Esophagus (tissue), 2 donors: ENCODE measurements around the gene NSF. TPM values are rescaled to one million over a fixed set of nuclear protein-coding genes. Genes with fewer than 3 reads are reported as not detected.
A peak's percentile ranks its signal among the peaks of the same experiment; 100 is the strongest.

Experiments used
- H3K27ac ChIP-seq, 2 donors: one replicate each; pipeline ENCODE4 v1.5.1; 2013; ENCODE audit warnings: low read depth in 2 of 2, mild to moderate bottlenecking in 2 of 2, inconsistent platforms in 1 of 2, low read length in 1 of 2, moderate library complexity in 1 of 2
- H3K27me3 ChIP-seq, 2 donors: one replicate each; pipeline ENCODE4 v1.6.1; 2013; ENCODE audit warnings: low read length in 2 of 2, control low read depth in 1 of 2, mild to moderate bottlenecking in 1 of 2; ENCODE audit not compliant: insufficient read depth in 2 of 2, control insufficient read depth in 1 of 2
- H3K36me3 ChIP-seq, 2 donors: one replicate each; pipeline ENCODE4 v1.6.1; 2013; ENCODE audit warnings: low read length in 1 of 2; ENCODE audit not compliant: control insufficient read depth in 2 of 2, insufficient read depth in 2 of 2
- H3K4me1 ChIP-seq, 2 donors: one replicate each; pipeline ENCODE4 v1.6.1; 2013; ENCODE audit warnings: low read length in 1 of 2; ENCODE audit not compliant: control insufficient read depth in 2 of 2, insufficient read depth in 2 of 2
- H3K4me3 ChIP-seq, 2 donors: one replicate each; pipeline ENCODE4 v1.5.1; 2013; ENCODE audit warnings: low read length in 2 of 2, mild to moderate bottlenecking in 2 of 2, low read depth in 1 of 2, moderate library complexity in 1 of 2
- H3K9me3 ChIP-seq, 2 donors: one replicate each; pipeline ENCODE4 v1.6.1; 2013; ENCODE audit warnings: mild to moderate bottlenecking in 2 of 2, low read depth in 1 of 2, low read length in 1 of 2, moderate library complexity in 1 of 2; ENCODE audit not compliant: control insufficient read depth in 2 of 2, insufficient read depth in 1 of 2
- WGBS, 2 donors: extraction: QIAGEN DNeasy Blood & Tissue Kit; methylation state at CpG; one replicate each; pipeline ENCODE4 v1.1.7; 2013; 5-methylcytosine and 5-hydroxymethylcytosine counted together
- polyA plus RNA-seq, 2 donors: library from polyadenylated mRNA; stranded (reverse); fragments of 200-250 nt; gene quantifications; one replicate each; pipeline ENCODE4 v1.2.3, GENCODE V29; 2013
- donor health status: healthy with polysubstance abuse.
- donor health status: Bipolar disorder and iron deficiency.

NSF gene
- polyA plus RNA-seq, 2 donors, result 9.0 to 16.4 TPM

GRCh38 chr17:46739982-46740381 is 149.5 kb downstream of the NSF start:
- Histone ChIP-seq H3K36me3 (peaks cover 0 to 4% of the 10 kb centered on the region in 2 donors), H3K4me1 (peaks cover 0 to 3% of the 10 kb centered on the region in 2 donors), H3K27me3 (no peaks in the 10 kb centered on the region), H3K27ac (no peak overlapping the region), H3K9me3 (no peaks in the 10 kb centered on the region), H3K4me3 (no peak overlapping the region)

DNA sequence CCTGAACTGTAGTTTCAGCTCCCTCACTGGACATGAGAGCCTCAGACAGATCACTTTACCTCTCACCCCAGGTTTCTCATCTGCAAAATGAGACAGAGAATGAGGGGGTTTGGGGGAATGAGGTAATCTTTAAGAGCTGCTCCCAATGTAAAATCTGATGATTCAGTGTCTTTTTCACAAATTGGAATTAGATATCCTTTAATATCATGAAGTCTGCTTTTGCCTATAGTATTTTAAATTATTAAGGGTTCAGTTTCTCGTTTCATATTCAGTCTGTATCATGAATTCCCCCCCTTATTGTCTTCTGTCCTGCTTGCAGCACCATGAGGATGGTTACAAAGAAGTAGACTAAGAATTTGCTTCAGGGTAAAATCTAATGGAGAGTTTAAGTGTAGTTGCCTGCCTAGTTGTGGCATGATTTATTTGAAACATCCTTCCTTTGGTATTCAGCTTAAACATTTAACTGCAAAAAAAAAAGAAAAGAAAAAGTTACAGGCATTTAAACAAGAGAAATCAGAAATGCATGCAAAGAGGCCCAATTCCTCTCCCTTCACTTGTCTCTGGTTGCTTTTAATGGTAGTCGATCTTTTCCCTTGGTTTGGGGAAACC is 150.8 kb downstream of the NSF start:
- H3K36me3 ChIP-seq, result peaks cover 0 to 4% of the 10 kb centered on the region in 2 donors
- H3K4me3 ChIP-seq, result no peak overlapping the region
- no peaks in the 10 kb centered on the region for H3K9me3 ChIP-seq
- H3K4me1 ChIP-seq, result peaks cover 0 to 3% of the 10 kb centered on the region in 2 donors
- WGBS, 2 donors, result 76 to 80% methylated on average over 2 of the region's 2 CpGs
- no peak overlapping the region for H3K27ac ChIP-seq
- no peaks in the 10 kb centered on the region for H3K27me3 ChIP-seq

GRCh38 chr17:46742565-46743270 is 152.2 kb downstream of the NSF start:
- Histone ChIP-seq H3K27me3 (no peaks in the 10 kb centered on the region), H3K4me1 (peaks cover 0 to 3% of the 10 kb centered on the region in 2 donors), H3K27ac (peak overlapping the region in 1 of 2 donors; percentile 57), H3K9me3 (no peaks in the 10 kb centered on the region), H3K4me3 (no peak overlapping the region), H3K36me3 (peaks cover 0 to 4% of the 10 kb centered on the region in 2 donors)
- 69 to 74% methylated on average over 7 of the region's 7 CpGs for WGBS, 2 donors

GRCh38 chr17:46744441-46744840 is 154.0 kb downstream of the NSF start:
- Histone ChIP-seq H3K9me3 (no peaks in the 10 kb centered on the region), H3K27ac (no peak overlapping the region), H3K36me3 (peaks cover 0 to 4% of the 10 kb centered on the region in 2 donors), H3K4me3 (no peak overlapping the region), H3K27me3 (no peaks in the 10 kb centered on the region), H3K4me1 (peaks cover 0 to 3% of the 10 kb centered on the region in 2 donors)
- 82 to 83% methylated on average over 1 of the region's 1 CpG for whole genome bisulfite sequencing, 2 donors

GRCh38 chr17:46745376-46745775 is 154.9 kb downstream of the NSF start:
- Histone ChIP-seq H3K4me3 (no peak overlapping the region), H3K4me1 (peaks cover 0 to 3% of the 10 kb centered on the region in 2 donors), H3K27ac (no peak overlapping the region), H3K36me3 (peaks cover 2 to 4% of the 10 kb centered on the region in 2 donors), H3K27me3 (no peaks in the 10 kb centered on the region), H3K9me3 (no peaks in the 10 kb centered on the region)
- WGBS, 2 donors, result 90% methylated on average over 3 of the region's 3 CpGs

GRCh38 chr17:46751425-46751824 is 161.0 kb downstream of the NSF start:
- H3K27ac ChIP-seq, result no peak overlapping the region
- H3K36me3 ChIP-seq, result peaks cover 7 to 15% of the 10 kb centered on the region in 2 donors
- H3K4me1 ChIP-seq, result no peaks in the 10 kb centered on the region
- no peaks in the 10 kb centered on the region for H3K27me3 ChIP-seq
- 55 to 75% methylated on average over 4 of the region's 4 CpGs for WGBS, 2 donors
- no peaks in the 10 kb centered on the region for H3K9me3 ChIP-seq
- no peak overlapping the region for H3K4me3 ChIP-seq

- H3K27ac ChIP-seq, result no peak overlapping the region
- WGBS, 2 donors, result 62% methylated on average over 3 of the region's 3 CpGs
- no peak overlapping the region for H3K4me3 ChIP-seq
- H3K36me3 ChIP-seq, result peaks cover 7 to 15% of the 10 kb centered on the region in 2 donors
- no peaks in the 10 kb centered on the region for H3K27me3 ChIP-seq
- H3K4me1 ChIP-seq, result no peaks in the 10 kb centered on the region
- no peaks in the 10 kb centered on the region for H3K9me3 ChIP-seq
Measured at GRCh38 chr17:46753776-46754175, 163.3 kb downstream of the NSF start.

DNA sequence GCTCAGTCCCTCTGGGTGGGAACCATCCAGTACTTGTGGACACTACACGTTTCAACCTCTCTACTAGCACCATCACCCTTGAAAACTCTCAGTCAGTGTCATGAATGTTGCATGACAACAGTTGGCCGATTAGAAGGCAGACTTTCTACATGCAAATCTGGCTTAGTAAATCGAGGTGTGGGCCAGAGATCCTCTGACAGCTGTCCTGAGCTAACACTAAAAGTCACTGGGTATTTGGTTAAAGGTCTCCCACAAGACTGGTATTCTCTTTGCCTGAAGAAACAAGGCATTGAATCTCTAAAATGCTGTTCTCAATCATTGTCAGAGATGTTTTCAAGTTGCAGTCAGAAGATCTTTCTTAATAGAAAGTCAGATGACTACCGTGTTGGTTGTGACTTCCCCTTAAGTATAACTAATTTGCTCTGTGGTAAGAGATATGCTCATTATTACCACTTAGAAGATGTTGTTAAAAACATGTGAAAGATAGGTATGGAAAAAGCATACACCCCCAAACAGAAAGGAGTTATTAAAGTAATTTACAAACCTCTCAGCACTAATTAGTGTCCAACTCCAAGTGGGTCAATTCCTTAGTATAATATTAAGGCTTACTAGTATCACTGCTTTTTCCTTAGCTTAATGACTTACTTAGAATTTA is 165.7 kb downstream of the NSF start:
- Histone ChIP-seq H3K4me3 (no peak overlapping the region), H3K9me3 (no peaks in the 10 kb centered on the region), H3K4me1 (peaks cover 0 to 2% of the 10 kb centered on the region in 2 donors), H3K27me3 (no peaks in the 10 kb centered on the region), H3K36me3 (peaks cover 5 to 15% of the 10 kb centered on the region in 2 donors), H3K27ac (no peak overlapping the region)
- WGBS, 2 donors, result 75 to 78% methylated on average over 4 of the region's 4 CpGs

GRCh38 chr17:46756861-46757260 is 166.4 kb downstream of the NSF start:
- Histone ChIP-seq H3K9me3 (no peaks in the 10 kb centered on the region), H3K36me3 (peaks cover 5 to 15% of the 10 kb centered on the region in 2 donors), H3K4me3 (no peak overlapping the region), H3K27me3 (no peaks in the 10 kb centered on the region), H3K4me1 (peaks cover 0 to 2% of the 10 kb centered on the region in 2 donors), H3K27ac (no peak overlapping the region)
- whole genome bisulfite sequencing, 2 donors, result 74 to 77% methylated on average over 2 of the region's 2 CpGs
